ENCODE measurements around the gene GADD45G. TPM values are rescaled to one million over a fixed set of nuclear protein-coding genes. Genes with fewer than 3 reads are reported as not detected.

GADD45G gene, protein sequence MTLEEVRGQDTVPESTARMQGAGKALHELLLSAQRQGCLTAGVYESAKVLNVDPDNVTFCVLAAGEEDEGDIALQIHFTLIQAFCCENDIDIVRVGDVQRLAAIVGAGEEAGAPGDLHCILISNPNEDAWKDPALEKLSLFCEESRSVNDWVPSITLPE
- total RNA-seq: 0.18 TPM in 1 of 2 replicates, not detected in the other

DNA sequence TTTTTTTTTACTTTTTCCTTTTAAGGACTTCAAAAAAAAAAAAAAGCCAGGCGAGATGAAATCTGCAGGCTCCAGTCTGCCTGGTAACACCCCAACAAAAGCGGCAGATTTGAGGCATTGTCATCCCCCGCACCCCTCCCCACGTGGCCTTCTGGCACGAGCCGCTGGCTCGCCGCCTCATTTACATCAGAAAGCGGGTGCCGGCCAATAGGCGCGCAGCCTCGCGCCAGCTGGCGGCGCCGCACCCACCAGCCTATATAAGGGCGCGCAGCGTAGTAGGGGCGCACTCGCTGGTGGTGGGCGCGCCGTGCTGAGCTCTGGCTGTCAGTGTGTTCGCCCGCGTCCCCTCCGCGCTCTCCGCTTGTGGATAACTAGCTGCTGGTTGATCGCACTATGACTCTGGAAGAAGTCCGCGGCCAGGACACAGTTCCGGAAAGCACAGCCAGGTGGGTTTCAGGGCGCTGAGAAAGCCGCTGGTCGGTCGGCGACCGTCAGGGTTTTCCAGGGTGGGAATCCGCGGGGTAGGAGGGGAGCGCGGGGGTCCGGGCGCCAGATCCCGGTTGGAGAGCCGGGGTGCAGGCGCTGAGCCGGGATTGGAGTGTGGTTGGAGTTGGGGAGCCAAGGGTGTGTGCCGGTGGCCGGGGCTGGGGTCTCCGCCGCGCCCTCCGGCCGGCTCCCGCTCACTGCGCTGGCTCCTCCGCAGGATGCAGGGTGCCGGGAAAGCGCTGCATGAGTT is at the start of gene GADD45G:
GADD45G (plus strand) TSS at position 284 of the 736 bp plus-strand sequence; CDS start at position 394, 110 bp downstream.

Other genes starting within 250 kb of the GADD45G start
- under 0.01 and 0.18 TPM in 2 replicates for gene SEMA4D, start 106.9 kb upstream of the GADD45G start, total RNA-seq

Data from myometrial cell (primary cell).